Neural crest cell (in vitro differentiated cells): ENCODE results near the gene ZDHHC1. TPM values are rescaled to one million over a fixed set of nuclear protein-coding genes. Genes with fewer than 3 reads are reported as not detected.
"Not testable (repeated sequence)": the region's sequence is repeated elsewhere in the genome, so short reads cannot be mapped to it uniquely, and the experiment has no call there.

ENCODE experiments used
- DNase-seq: peaks from one replicate; pipeline ENCODE4 v3.0.0; 2021; ENCODE audit warnings: low read depth, mixed read lengths, low spot score
- H3K27ac Mint-ChIP-seq: one replicate; pipeline ENCODE4 v1.8.0; 2021; ENCODE audit warnings: mild to moderate bottlenecking, mixed read lengths; ENCODE audit not compliant: unreplicated experiment
- H3K27me3 Mint-ChIP-seq: 2 replicates; pipeline ENCODE4 v1.8.0; 2021; ENCODE audit warnings: low read depth, mild to moderate bottlenecking, mixed read lengths
- H3K36me3 Mint-ChIP-seq: 2 replicates; pipeline ENCODE4 v1.8.0; 2021; ENCODE audit warnings: low read depth, mild to moderate bottlenecking, mixed read lengths
- H3K4me1 Mint-ChIP-seq: 2 replicates; pipeline ENCODE4 v1.8.0; 2021; ENCODE audit warnings: mixed read lengths
- H3K4me3 Mint-ChIP-seq: one replicate; pipeline ENCODE4 v1.8.0; 2021; ENCODE audit warnings: mild to moderate bottlenecking, mixed read lengths
- H3K9me3 Mint-ChIP-seq: 2 replicates; pipeline ENCODE4 v1.8.0; 2021; ENCODE audit warnings: mixed read lengths
- CTCF ChIP-seq: fragments of 200-600 bp; sonication (generic); conservative IDR thresholded peaks from 2 replicates; pipeline ENCODE4 v1.5.0; 2021; ENCODE audit warnings: antibody characterized with exemption, mild to moderate bottlenecking
- total RNA-seq: library from RNA; stranded (reverse); gene quantifications from 2 replicates; pipeline ENCODE4 v1.2.1, GENCODE V29; 2021

ZDHHC1 gene
- total RNA-seq, 1 donor from 2014 or later, result 10.2 TPM

- no peak overlapping the region for H3K4me3 Mint-ChIP-seq
- H3K9me3 Mint-ChIP-seq, result no peaks in the 10 kb centered on the region
- H3K27ac Mint-ChIP-seq, result no peak overlapping the region
- H3K4me1 Mint-ChIP-seq, result no peaks in the 10 kb centered on the region
- H3K27me3 Mint-ChIP-seq, result peaks cover 10% of the 10 kb centered on the region
- TF ChIP-seq CTCF, result no peak
- DNase-seq, result no peak
- H3K36me3 Mint-ChIP-seq, result no peaks in the 10 kb centered on the region
Measured at GRCh38 chr16:67356396-67356795, 59.9 kb downstream of the ZDHHC1 start.

DNA sequence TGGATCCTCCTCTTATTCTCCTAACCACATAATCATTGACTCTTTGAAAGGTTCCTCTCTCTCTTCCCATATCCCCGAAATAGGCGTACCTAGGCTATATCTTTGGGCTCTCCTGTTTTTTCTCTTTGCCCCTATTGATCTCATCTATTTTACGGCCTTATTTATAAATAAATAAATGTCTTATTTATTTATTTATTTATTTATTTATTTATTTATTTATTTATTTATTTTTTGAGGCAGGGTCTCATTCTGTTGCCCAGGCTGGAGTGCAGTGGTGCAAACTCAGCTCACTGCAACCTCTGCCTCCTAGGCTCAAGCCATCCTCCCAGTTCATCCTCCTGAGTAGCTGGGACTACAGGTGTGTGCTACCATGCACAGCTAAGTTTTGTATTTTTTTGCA lies 63.8 kb downstream of the ZDHHC1 start:
- H3K4me1 Mint-ChIP-seq, H3K4me3 Mint-ChIP-seq, DNase-seq: not testable (repeated sequence)

GRCh38 chr16:67350324-67350723 lies 66.0 kb downstream of the ZDHHC1 start:
- peaks cover 14% of the 10 kb centered on the region for H3K27me3 Mint-ChIP-seq
- DNase-seq, result no peak
- no peaks in the 10 kb centered on the region for H3K4me1 Mint-ChIP-seq
- no peaks in the 10 kb centered on the region for H3K9me3 Mint-ChIP-seq
- no peak for TF ChIP-seq CTCF
- no peak overlapping the region for H3K4me3 Mint-ChIP-seq
- no peaks in the 10 kb centered on the region for H3K36me3 Mint-ChIP-seq
- no peak overlapping the region for H3K27ac Mint-ChIP-seq

More for the DNA sequence above, 63.8 kb downstream of the ZDHHC1 start:
- H3K27me3 Mint-ChIP-seq, result peaks cover 14% of the 10 kb centered on the region
- H3K27ac Mint-ChIP-seq, H3K36me3 Mint-ChIP-seq, H3K9me3 Mint-ChIP-seq: not testable (repeated sequence)

DNA sequence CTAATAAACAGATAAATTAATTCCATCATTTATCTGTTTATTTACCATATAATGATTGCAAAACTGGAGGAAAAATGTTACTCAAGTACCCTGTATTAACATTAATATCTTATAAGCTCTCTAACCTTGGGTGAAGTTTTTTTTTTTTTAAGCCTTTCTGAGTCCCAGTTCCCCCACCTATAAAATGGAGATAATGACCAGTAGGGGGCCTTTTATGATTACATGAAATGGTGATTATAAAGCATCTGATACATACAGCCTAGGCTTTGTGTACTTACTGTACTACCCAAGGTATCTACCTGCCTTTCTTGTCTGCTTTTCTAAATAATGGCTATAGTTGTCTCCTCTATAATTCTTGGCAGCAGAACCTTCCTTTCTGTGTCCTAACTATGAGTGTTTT lies 67.1 kb downstream of the ZDHHC1 start:
- H3K36me3 Mint-ChIP-seq, result no peaks in the 10 kb centered on the region
- no peaks in the 10 kb centered on the region for H3K4me1 Mint-ChIP-seq
- TF ChIP-seq CTCF, result peak; percentile 59
- H3K9me3 Mint-ChIP-seq, result no peaks in the 10 kb centered on the region
- peaks cover 9% of the 10 kb centered on the region for H3K27me3 Mint-ChIP-seq
- H3K4me3 Mint-ChIP-seq, result no peak overlapping the region
- no peak overlapping the region for H3K27ac Mint-ChIP-seq
- DNase-seq, result no peak

- TF ChIP-seq CTCF, result no peak
- Mint-ChIP-seq H3K9me3 (no peaks in the 10 kb centered on the region), H3K4me3 (no peak overlapping the region), H3K27me3 (peaks cover 12% of the 10 kb centered on the region), H3K36me3 (no peaks in the 10 kb centered on the region), H3K27ac (no peak overlapping the region), H3K4me1 (no peaks in the 10 kb centered on the region)
- no peak for DNase-seq
Measured at GRCh38 chr16:67346341-67346740, 69.9 kb downstream of the ZDHHC1 start.

GRCh38 chr16:67345401-67345800 lies 70.9 kb downstream of the ZDHHC1 start:
- Mint-ChIP-seq H3K4me3 (no peak overlapping the region), H3K9me3 (no peaks in the 10 kb centered on the region), H3K36me3 (no peaks in the 10 kb centered on the region), H3K4me1 (no peaks in the 10 kb centered on the region), H3K27ac (no peak overlapping the region), H3K27me3 (peaks cover 12% of the 10 kb centered on the region)
- no peak for DNase-seq
- no peak for TF ChIP-seq CTCF

Other genes starting within 250 kb of the ZDHHC1 start
- 4.5 and 5.8 TPM in 2 replicates for gene NOL3, start 245.9 kb downstream of the ZDHHC1 start, total RNA-seq
- 90.9 and 97.7 TPM in 2 replicates for gene MATCAP1, start 232.5 kb downstream of the ZDHHC1 start, total RNA-seq
- gene EXOC3L1, start 226.3 kb downstream of the ZDHHC1 start, total RNA-seq, result 0.30 and 0.44 TPM in 2 replicates
- 89.7 and 97.0 TPM in 2 replicates for gene E2F4, start 224.3 kb downstream of the ZDHHC1 start, total RNA-seq
- gene ELMO3, start 217.3 kb downstream of the ZDHHC1 start, total RNA-seq, result 3.9 and 4.5 TPM in 2 replicates
- gene TMEM208, start 189.3 kb downstream of the ZDHHC1 start, total RNA-seq, result 35.7 and 36.1 TPM in 2 replicates
- gene FHOD1, start 169.0 kb downstream of the ZDHHC1 start, total RNA-seq, result 39.9 and 45.5 TPM in 2 replicates
- gene SLC9A5, start 167.5 kb downstream of the ZDHHC1 start, total RNA-seq, result 3.3 and 4.4 TPM in 2 replicates
- gene PLEKHG4, start 136.9 kb downstream of the ZDHHC1 start, total RNA-seq, result 3.7 and 4.0 TPM in 2 replicates
- gene KCTD19, start 89.7 kb downstream of the ZDHHC1 start, total RNA-seq, result 1.1 and 1.3 TPM in 2 replicates
- gene LRRC36, start 89.7 kb downstream of the ZDHHC1 start, total RNA-seq, result 0.21 TPM in 1 of 2 replicates, not detected in the other
- gene TPPP3, start 23.0 kb downstream of the ZDHHC1 start, total RNA-seq, result 3.4 and 4.7 TPM in 2 replicates
- 3.8 and 4.7 TPM in 2 replicates for gene HSD11B2, start 14.6 kb upstream of the ZDHHC1 start, total RNA-seq
- 54.7 and 55.4 TPM in 2 replicates for gene ATP6V0D1, start 64.7 kb upstream of the ZDHHC1 start, total RNA-seq
- gene AGRP, start 67.1 kb upstream of the ZDHHC1 start, total RNA-seq, result not detected in 2 replicates
- 60.6 and 65.7 TPM in 2 replicates for gene RIPOR1, start 112.4 kb upstream of the ZDHHC1 start, total RNA-seq
- gene CTCF, start 146.0 kb upstream of the ZDHHC1 start, total RNA-seq, result 78.8 and 79.8 TPM in 2 replicates
- 2.0 and 3.5 TPM in 2 replicates for gene CARMIL2, start 228.7 kb upstream of the ZDHHC1 start, total RNA-seq
- 39.3 and 39.8 TPM in 2 replicates for gene ACD, start 243.8 kb upstream of the ZDHHC1 start, total RNA-seq
- gene PARD6A, start 244.5 kb upstream of the ZDHHC1 start, total RNA-seq, result 7.5 and 8.3 TPM in 2 replicates